ENCODE measurements around the gene ATP6V0E1. TPM values are rescaled to one million over a fixed set of nuclear protein-coding genes. Genes with fewer than 3 reads are reported as not detected.
A peak's percentile ranks its signal among the peaks of the same experiment; 100 is the strongest.

The ATP6V0E1 gene
- total RNA-seq (100 to 1,000 TPM; 171 to 179 TPM), polyA plus RNA-seq (468 TPM)

GRCh38 chr5:172983542-172984243 lies at the start of gene ATP6V0E1:
Gene ATP6V0E1 (plus strand): TSS chr5:172983771. CDS start chr5:172983861, 90 bp downstream.
- POLR2A ChIA-PET: interaction anchor here (0.5 to 2.5 kb wide), 13 partner anchors 12 to 219 kb away, joined by 3 to 28 read pairs (median 4); partner anchors contain the start of genes BNIP1, DUSP1 and RPL26L1
- H3K4me1 ChIP-seq (ENCODE audit: insufficient read depth, low read length): peaks cover 24% of the 10 kb centered on the region
- Mint-ChIP-seq H3K9me3 (no peaks in the 10 kb centered on the region), H3K27me3 (no peaks in the 10 kb centered on the region), H3K27ac (peak within 1 kb of the TSS; percentile 84 to 100 (median 99)), H3K4me1 (peaks cover 36 to 67% (median 40%) of the 10 kb centered on the region in 3 donors), H3K36me3 (peaks cover 0 to 38% (median 2%) of the 10 kb centered on the region in 3 donors), H3K4me3 (peak within 1 kb of the TSS; percentile 89 to 99 (median 98))
- CTCF ChIA-PET: interaction anchor here (0.7 to 2.7 kb wide), 21 partner anchors 10 to 589 kb away, joined by 3 to 16 read pairs (median 4); partner anchors contain the start of genes BNIP1 and RPL26L1
- peak within 1 kb of the TSS; percentile 97 for H3K27ac ChIP-seq (ENCODE audit: low read depth, low read length)
- H3K9me3 ChIP-seq (ENCODE audit: low read length): no peaks in the 10 kb centered on the region
- DNase-seq: peak; percentile 91 to 96 (median 95)
- H3K36me3 ChIP-seq (ENCODE audit: insufficient read depth, low read length): peaks cover 4% of the 10 kb centered on the region
- no peaks in the 10 kb centered on the region for H3K27me3 ChIP-seq (ENCODE audit: insufficient read depth, low read length, poor library complexity, severe bottlenecking)
- peak within 1 kb of the TSS; percentile 98 for H3K4me3 ChIP-seq (ENCODE audit: low read length)

- no peak for DNase-seq
- CTCF ChIA-PET: interaction anchor here (2.5 to 13.6 kb wide), 3 partner anchors 164 to 223 kb away, joined by 14 to 270 read pairs (median 56); partner anchors contain the start of gene DUSP1
- Mint-ChIP-seq H3K4me1 (peaks cover 6 to 7% (median 7%) of the 10 kb centered on the region in 3 donors), H3K27ac (no peak overlapping the region), H3K4me3 (no peak overlapping the region), H3K27me3 (no peaks in the 10 kb centered on the region), H3K9me3 (no peaks in the 10 kb centered on the region), H3K36me3 (peaks cover 0 to 45% (median 12%) of the 10 kb centered on the region in 3 donors)
- H3K4me3 ChIP-seq (ENCODE audit: low read length): no peak overlapping the region
- H3K4me1 ChIP-seq (ENCODE audit: insufficient read depth, low read length): no peaks in the 10 kb centered on the region
- H3K27me3 ChIP-seq (ENCODE audit: insufficient read depth, low read length, poor library complexity, severe bottlenecking): no peaks in the 10 kb centered on the region
- POLR2A ChIA-PET: no interaction called here
- H3K9me3 ChIP-seq (ENCODE audit: low read length): no peaks in the 10 kb centered on the region
- H3K36me3 ChIP-seq (ENCODE audit: insufficient read depth, low read length): peaks cover 13% of the 10 kb centered on the region
- H3K27ac ChIP-seq (ENCODE audit: low read depth, low read length): no peak overlapping the region
Observed at GRCh38 chr5:172935096-172935495, 48.5 kb upstream of the ATP6V0E1 start.

- no peak for DNase-seq
- Histone ChIP-seq H3K4me1 (ENCODE audit: insufficient read depth, low read length) (no peaks in the 10 kb centered on the region), H3K36me3 (ENCODE audit: insufficient read depth, low read length) (peaks cover 13% of the 10 kb centered on the region), H3K27ac (ENCODE audit: low read depth, low read length) (no peak overlapping the region), H3K4me3 (ENCODE audit: low read length) (no peak overlapping the region), H3K9me3 (ENCODE audit: low read length) (no peaks in the 10 kb centered on the region), H3K27me3 (ENCODE audit: insufficient read depth, low read length, poor library complexity, severe bottlenecking) (no peaks in the 10 kb centered on the region)
- peak overlapping the region in 2 of 8 donors; percentile 23 to 40 for H3K27ac Mint-ChIP-seq
- H3K36me3 Mint-ChIP-seq: peaks cover 0 to 55% (median 12%) of the 10 kb centered on the region in 3 donors
- no peak overlapping the region for H3K4me3 Mint-ChIP-seq
- H3K27me3 Mint-ChIP-seq: no peaks in the 10 kb centered on the region
- H3K9me3 Mint-ChIP-seq: no peaks in the 10 kb centered on the region
- POLR2A ChIA-PET: no interaction called here
- CTCF ChIA-PET: interaction anchor here (2.5 to 13.6 kb wide), 3 partner anchors 166 to 224 kb away, joined by 14 to 270 read pairs (median 56); partner anchors contain the start of gene DUSP1
- H3K4me1 Mint-ChIP-seq: peaks cover 6 to 7% (median 7%) of the 10 kb centered on the region in 3 donors
Observed at GRCh38 chr5:172936401-172936800, 47.2 kb upstream of the ATP6V0E1 start.

- H3K27me3 Mint-ChIP-seq: peaks cover 0 to 1% of the 10 kb centered on the region in 2 donors
- Histone ChIP-seq H3K27me3 (ENCODE audit: insufficient read depth, low read length, poor library complexity, severe bottlenecking) (no peaks in the 10 kb centered on the region), H3K4me3 (ENCODE audit: low read length) (no peak overlapping the region), H3K9me3 (ENCODE audit: low read length) (no peaks in the 10 kb centered on the region), H3K36me3 (ENCODE audit: insufficient read depth, low read length) (peaks cover 13% of the 10 kb centered on the region), H3K27ac (ENCODE audit: low read depth, low read length) (no peak overlapping the region), H3K4me1 (ENCODE audit: insufficient read depth, low read length) (no peaks in the 10 kb centered on the region)
- H3K4me3 Mint-ChIP-seq: no peak overlapping the region
- H3K27ac Mint-ChIP-seq: no peak overlapping the region
- H3K36me3 Mint-ChIP-seq: peaks cover 0 to 63% (median 9%) of the 10 kb centered on the region in 3 donors
- no peak for DNase-seq
- H3K9me3 Mint-ChIP-seq: no peaks in the 10 kb centered on the region
- ChIA-PET CTCF (interaction anchor here (5.3 kb wide), 1 partner anchor 225 kb away, joined by 36 read pairs; no protein-coding TSS in a partner anchor), POLR2A (no interaction called here)
- H3K4me1 Mint-ChIP-seq: no peaks in the 10 kb centered on the region
Observed at GRCh38 chr5:172939071-172939470, 44.5 kb upstream of the ATP6V0E1 start.

GRCh38 chr5:172939611-172940267 lies 43.8 kb upstream of the ATP6V0E1 start:
- no peak overlapping the region for H3K27ac Mint-ChIP-seq
- no peaks in the 10 kb centered on the region for H3K9me3 Mint-ChIP-seq
- H3K27ac ChIP-seq (ENCODE audit: low read depth, low read length): no peak overlapping the region
- peaks cover 13% of the 10 kb centered on the region for H3K36me3 ChIP-seq (ENCODE audit: insufficient read depth, low read length)
- H3K4me3 Mint-ChIP-seq: no peak overlapping the region
- ChIA-PET POLR2A (no interaction called here), CTCF (interaction anchor here (1.1 to 5.3 kb wide), 2 partner anchors 11 to 226 kb away, joined by 3 to 36 read pairs; no protein-coding TSS in a partner anchor)
- no peaks in the 10 kb centered on the region for H3K4me1 Mint-ChIP-seq
- peaks cover 0 to 1% of the 10 kb centered on the region in 2 donors for H3K27me3 Mint-ChIP-seq
- H3K27me3 ChIP-seq (ENCODE audit: insufficient read depth, low read length, poor library complexity, severe bottlenecking): no peaks in the 10 kb centered on the region
- DNase-seq: no peak
- H3K4me3 ChIP-seq (ENCODE audit: low read length): no peak overlapping the region
- H3K36me3 Mint-ChIP-seq: peaks cover 0 to 62% (median 10%) of the 10 kb centered on the region in 3 donors
- no peaks in the 10 kb centered on the region for H3K4me1 ChIP-seq (ENCODE audit: insufficient read depth, low read length)
- H3K9me3 ChIP-seq (ENCODE audit: low read length): no peaks in the 10 kb centered on the region

GRCh38 chr5:172940268-172941066 lies 43.1 kb upstream of the ATP6V0E1 start:
- Mint-ChIP-seq H3K4me3 (peak overlapping the region in 1 of 7 donors; percentile 18), H3K36me3 (peaks cover 0 to 66% (median 12%) of the 10 kb centered on the region in 3 donors), H3K27me3 (peaks cover 0 to 1% of the 10 kb centered on the region in 2 donors), H3K9me3 (no peaks in the 10 kb centered on the region), H3K27ac (peak overlapping the region in 1 of 8 donors; percentile 36), H3K4me1 (no peaks in the 10 kb centered on the region)
- Histone ChIP-seq H3K36me3 (ENCODE audit: insufficient read depth, low read length) (peaks cover 11% of the 10 kb centered on the region), H3K4me3 (ENCODE audit: low read length) (no peak overlapping the region), H3K4me1 (ENCODE audit: insufficient read depth, low read length) (no peaks in the 10 kb centered on the region), H3K9me3 (ENCODE audit: low read length) (no peaks in the 10 kb centered on the region), H3K27me3 (ENCODE audit: insufficient read depth, low read length, poor library complexity, severe bottlenecking) (no peaks in the 10 kb centered on the region), H3K27ac (ENCODE audit: low read depth, low read length) (no peak overlapping the region)
- DNase-seq: no peak
- ChIA-PET CTCF (interaction anchor here (0.7 to 5.3 kb wide), 3 partner anchors 12 to 227 kb away, joined by 3 to 36 read pairs (median 3); no protein-coding TSS in a partner anchor), POLR2A (no interaction called here)

GRCh38 chr5:172941067-172941516 lies 42.5 kb upstream of the ATP6V0E1 start:
- Histone ChIP-seq H3K9me3 (ENCODE audit: low read length) (no peaks in the 10 kb centered on the region), H3K4me1 (ENCODE audit: insufficient read depth, low read length) (no peaks in the 10 kb centered on the region), H3K4me3 (ENCODE audit: low read length) (no peak overlapping the region), H3K27ac (ENCODE audit: low read depth, low read length) (no peak overlapping the region), H3K27me3 (ENCODE audit: insufficient read depth, low read length, poor library complexity, severe bottlenecking) (no peaks in the 10 kb centered on the region), H3K36me3 (ENCODE audit: insufficient read depth, low read length) (peaks cover 5% of the 10 kb centered on the region)
- no peak overlapping the region for H3K4me3 Mint-ChIP-seq
- peaks cover 0 to 1% of the 10 kb centered on the region in 2 donors for H3K27me3 Mint-ChIP-seq
- H3K9me3 Mint-ChIP-seq: no peaks in the 10 kb centered on the region
- CTCF ChIA-PET: interaction anchor here (0.7 to 5.3 kb wide), 2 partner anchors 171 to 227 kb away, joined by 3 to 36 read pairs; no protein-coding TSS in a partner anchor
- POLR2A ChIA-PET: no interaction called here
- DNase-seq: no peak
- peaks cover 0 to 65% (median 10%) of the 10 kb centered on the region in 3 donors for H3K36me3 Mint-ChIP-seq
- no peak overlapping the region for H3K27ac Mint-ChIP-seq
- no peaks in the 10 kb centered on the region for H3K4me1 Mint-ChIP-seq

All from CD8-positive, alpha-beta memory T cell (primary cell).